Breast epithelium (tissue), 4 donors: ENCODE measurements around the gene PPFIA4. TPM values are rescaled to one million over a fixed set of nuclear protein-coding genes. Genes with fewer than 3 reads are reported as not detected.

Experiments used
- DNase-seq, 2 donors: peaks; one replicate each; pipeline ENCODE4 v3.0.0-alpha.2; 2019; ENCODE audit warnings: low spot score in 2 of 2
- H3K27ac ChIP-seq, 2 donors: fragments of 200-600 bp; sonication (generic) in 1 of 2; one replicate each; pipeline ENCODE4 v1.5.1; 2016 to 2019; ENCODE audit warnings: mild to moderate bottlenecking in 1 of 2
- H3K27me3 ChIP-seq, 2 donors: fragments of 200-600 bp; sonication (generic) in 1 of 2; one replicate each; pipeline versions ENCODE4 v1.5.1 to v1.6.0; 2017 to 2019; ENCODE audit warnings: control low read depth in 1 of 2, mild to moderate bottlenecking in 1 of 2
- H3K36me3 ChIP-seq: fragments of 200-600 bp; one replicate; pipeline ENCODE4 v1.5.1; 2019
- H3K4me1 ChIP-seq, 2 donors: fragments of 200-600 bp; sonication (generic); one replicate each; pipeline ENCODE4 v1.5.1; 2016 to 2019; ENCODE audit warnings: control low read depth in 1 of 2
- H3K4me3 ChIP-seq, 3 donors: fragments of 200-600 bp; sonication (generic); 1 replicate in 2 of 3; 2 replicates in 1 of 3; pipeline ENCODE4 v1.5.1; 2016 to 2019; ENCODE audit warnings: mild to moderate bottlenecking in 3 of 3, moderate library complexity in 2 of 3
- H3K9me3 ChIP-seq, 2 donors: fragments of 200-600 bp; sonication (generic) in 1 of 2; one replicate each; pipeline ENCODE4 v1.5.1; 2016 to 2019; ENCODE audit warnings: control low read depth in 1 of 2
- CTCF ChIP-seq, 3 donors: fragments of 450-650 bp; IDR thresholded peaks; one replicate each; pipeline ENCODE4 v1.5.1; 2016 to 2017; ENCODE audit warnings: antibody characterized with exemption in 3 of 3, mild to moderate bottlenecking in 3 of 3, moderate library complexity in 3 of 3
- POLR2A ChIP-seq: fragments of 450-650 bp; IDR thresholded peaks from one replicate; pipeline ENCODE4 v1.6.1; 2016; ENCODE audit warnings: antibody characterized with exemption, mild to moderate bottlenecking, moderate library complexity
- POLR2AphosphoS5 ChIP-seq, 3 donors: sonication (generic); formaldehyde crosslinking; IDR thresholded peaks; one replicate each; pipeline ENCODE4 v1.6.1; 2017; ENCODE audit warnings: antibody characterized with exemption in 3 of 3
- intact Hi-C: fragments of 100-400 bp; cut with DNase I; formaldehyde crosslinking; loops from one replicate; pipeline ENCODE4 v1.15.1; 2023; ENCODE audit warnings: low total_unique reads
- total RNA-seq, 3 donors: library from RNA; depleted of rRNA; stranded (reverse); fragments of >200 nt; gene quantifications; one replicate each; pipeline ENCODE4 v1.1.0, GENCODE V29; 2016

Gene PPFIA4
- total RNA-seq, 3 donors from 2014 or later: 0.80 to 5.6 (median 2.9) TPM

DNA sequence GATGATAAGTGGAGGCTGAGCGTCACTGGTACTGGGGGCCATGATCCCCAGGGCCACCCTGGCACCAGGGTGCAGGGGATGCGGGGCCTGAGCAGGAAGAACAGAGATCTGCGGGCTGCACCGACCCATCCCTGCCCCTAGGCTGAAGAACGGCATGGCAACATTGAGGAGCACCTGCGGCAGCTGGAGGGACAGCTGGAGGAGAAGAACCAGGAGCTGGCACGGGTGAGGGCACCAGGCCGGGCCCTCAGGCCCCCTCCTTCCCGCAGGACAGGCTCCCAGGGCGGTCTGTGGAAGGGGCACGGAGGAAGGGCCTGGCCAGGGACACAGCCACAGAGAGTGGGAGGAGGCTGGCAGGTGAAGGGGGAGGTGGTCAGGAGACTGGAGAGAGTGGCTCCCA lies 21.8 kb downstream of the PPFIA4 start:
- Histone ChIP-seq H3K4me1 (no peaks in the 10 kb centered on the region), H3K4me3 (no peak overlapping the region), H3K9me3 (no peaks in the 10 kb centered on the region), H3K27ac (no peak overlapping the region), H3K27me3 (no peaks in the 10 kb centered on the region), H3K36me3 (no peaks in the 10 kb centered on the region)
- intact Hi-C loops: no loop called here
- no peak for DNase-seq
- TF ChIP-seq POLR2A: no peak
- no peak for TF ChIP-seq CTCF (IDR thresholded peaks at IDR 0.05)
- no peak for TF ChIP-seq POLR2AphosphoS5 (IDR thresholded peaks at IDR 0.05)

DNA sequence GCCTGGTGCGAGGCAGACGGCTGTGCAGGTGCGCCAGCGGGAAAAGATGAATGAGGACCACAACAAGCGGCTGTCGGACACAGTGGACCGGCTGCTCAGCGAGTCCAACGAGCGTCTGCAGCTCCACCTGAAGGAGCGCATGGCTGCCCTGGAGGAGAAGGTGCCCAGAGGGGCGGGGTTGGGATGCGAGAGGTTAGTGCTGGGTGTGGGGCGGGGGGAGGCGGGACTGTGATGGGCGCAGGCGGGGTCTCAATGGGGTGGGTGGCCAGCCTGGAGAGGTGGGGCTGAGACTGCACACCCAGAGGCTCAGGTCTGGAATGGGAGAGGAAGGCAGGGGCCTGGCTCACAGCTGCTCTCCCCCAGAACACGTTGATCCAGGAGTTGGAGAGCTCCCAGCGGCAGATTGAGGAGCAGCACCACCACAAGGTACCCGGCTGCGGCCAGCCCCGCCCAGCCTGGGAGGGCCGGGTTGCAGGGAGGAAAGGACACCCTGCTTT lies 22.3 kb downstream of the PPFIA4 start:
- intact Hi-C loops: no loop called here
- TF ChIP-seq POLR2AphosphoS5 (IDR thresholded peaks at IDR 0.05): no peak
- no peak for TF ChIP-seq POLR2A
- no peak for TF ChIP-seq CTCF (IDR thresholded peaks at IDR 0.05)
- Histone ChIP-seq H3K4me3 (no peak overlapping the region), H3K27me3 (no peaks in the 10 kb centered on the region), H3K9me3 (no peaks in the 10 kb centered on the region), H3K36me3 (no peaks in the 10 kb centered on the region), H3K4me1 (no peaks in the 10 kb centered on the region), H3K27ac (no peak overlapping the region)
- no peak for DNase-seq

DNA sequence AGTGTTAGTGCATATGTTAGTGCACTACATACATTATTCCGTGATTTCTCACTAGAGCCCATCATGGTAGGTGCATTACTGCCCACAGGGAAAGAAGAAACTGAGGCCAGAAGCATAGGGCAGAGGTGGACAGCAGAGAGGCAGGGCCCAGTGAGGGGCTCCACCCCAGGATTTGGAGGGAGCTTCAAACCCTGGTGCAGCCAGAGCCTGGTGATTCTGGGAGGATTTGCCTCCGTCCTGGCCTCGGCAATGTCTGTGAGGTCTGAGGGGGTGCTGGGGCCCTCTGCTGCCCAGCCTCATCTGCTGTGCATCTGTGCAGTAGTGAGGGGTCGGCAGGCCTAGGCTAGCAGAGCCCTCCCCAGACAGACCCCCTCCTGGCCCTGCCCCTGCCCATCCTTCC lies 22.8 kb downstream of the PPFIA4 start:
- no peak overlapping the region for H3K4me3 ChIP-seq
- intact Hi-C loops: no loop called here
- no peaks in the 10 kb centered on the region for H3K27me3 ChIP-seq
- no peaks in the 10 kb centered on the region for H3K36me3 ChIP-seq
- no peak overlapping the region for H3K27ac ChIP-seq
- DNase-seq: no peak
- TF ChIP-seq CTCF (IDR thresholded peaks at IDR 0.05) (no peak), POLR2AphosphoS5 (IDR thresholded peaks at IDR 0.05) (no peak), POLR2A (no peak)
- no peaks in the 10 kb centered on the region for H3K4me1 ChIP-seq
- no peaks in the 10 kb centered on the region for H3K9me3 ChIP-seq

DNA sequence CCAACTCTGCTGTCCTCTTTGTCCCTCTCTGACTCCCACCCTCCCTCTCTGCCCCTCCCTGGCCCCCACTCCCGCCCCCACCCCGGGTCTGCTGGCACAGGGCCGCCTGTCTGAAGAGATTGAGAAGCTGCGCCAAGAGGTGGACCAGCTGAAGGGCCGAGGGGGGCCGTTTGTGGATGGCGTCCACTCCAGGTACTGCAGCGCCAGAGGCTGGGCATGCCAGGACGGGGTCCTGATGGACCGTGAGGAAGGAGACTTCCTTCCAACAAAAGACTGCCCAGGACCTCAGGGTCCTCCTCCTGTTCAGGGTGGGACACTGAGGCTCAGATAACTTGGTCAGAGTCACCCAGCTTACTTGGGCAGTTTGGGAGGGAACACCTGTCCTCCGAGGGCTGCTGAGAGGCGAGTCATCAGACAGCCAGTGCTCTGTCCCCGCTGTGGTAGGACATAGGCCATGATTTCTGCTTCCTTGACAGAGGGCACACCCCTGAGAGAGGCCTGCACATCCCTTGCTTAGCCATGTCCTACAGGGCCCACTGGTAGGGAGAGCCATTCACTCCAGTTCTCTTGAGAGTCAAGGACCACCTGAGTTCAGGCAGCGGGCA lies 23.4 kb downstream of the PPFIA4 start:
- intact Hi-C loops: no loop called here

DNA sequence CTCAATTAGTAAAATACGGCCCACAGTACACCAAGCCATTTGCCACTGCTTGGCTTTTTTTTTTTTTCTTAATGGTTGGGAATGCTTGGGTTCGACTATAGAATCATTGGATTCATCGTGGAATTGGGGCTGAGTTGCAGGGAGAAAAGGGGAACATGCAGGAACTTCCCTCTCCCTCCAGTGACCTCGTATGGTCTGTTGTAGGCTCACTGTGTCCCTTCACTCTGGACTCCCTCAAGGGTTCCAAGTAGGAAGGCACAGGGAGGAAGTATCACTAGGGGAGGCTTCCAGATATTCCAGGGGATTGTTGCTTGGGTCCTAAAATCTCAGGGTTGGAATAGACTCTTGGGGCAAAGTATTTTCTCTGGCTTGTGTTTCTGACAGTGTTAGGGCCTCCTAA lies 24.5 kb downstream of the PPFIA4 start:
- H3K4me3 ChIP-seq: no peak overlapping the region
- no peaks in the 10 kb centered on the region for H3K27me3 ChIP-seq
- intact Hi-C loops: no loop called here
- no peak for TF ChIP-seq CTCF (IDR thresholded peaks at IDR 0.05)
- no peak for TF ChIP-seq POLR2A
- TF ChIP-seq POLR2AphosphoS5 (IDR thresholded peaks at IDR 0.05): no peak
- no peak for DNase-seq
- no peaks in the 10 kb centered on the region for H3K9me3 ChIP-seq
- no peak overlapping the region for H3K27ac ChIP-seq
- no peaks in the 10 kb centered on the region for H3K36me3 ChIP-seq
- no peaks in the 10 kb centered on the region for H3K4me1 ChIP-seq

More for the DNA sequence above, 23.4 kb downstream of the PPFIA4 start:
- Histone ChIP-seq H3K27me3 (no peaks in the 10 kb centered on the region), H3K36me3 (no peaks in the 10 kb centered on the region), H3K4me1 (no peaks in the 10 kb centered on the region), H3K9me3 (no peaks in the 10 kb centered on the region), H3K4me3 (no peak overlapping the region), H3K27ac (no peak overlapping the region)
- TF ChIP-seq POLR2AphosphoS5 (IDR thresholded peaks at IDR 0.05): no peak
- no peak for TF ChIP-seq CTCF (IDR thresholded peaks at IDR 0.05)
- TF ChIP-seq POLR2A: no peak
- no peak for DNase-seq
